A549 treated with GW870086 at 1 μM for 4 hours (cell line): ENCODE results near the gene PLD5. TPM values are rescaled to one million over a fixed set of nuclear protein-coding genes. Genes with fewer than 3 reads are reported as not detected.

ENCODE experiments used
- total RNA-seq: library from RNA; stranded (reverse); fragments of 200-300 nt; extraction: Qiagen RNA extraction; gene quantifications from 5 replicates; pipeline ENCODE4 v1.2.3, GENCODE V29; 2022; ENCODE audit warnings: low read depth

The PLD5 gene
- 1.5 to 2.8 TPM (median 1.7 TPM) in 5 replicates for total RNA-seq

DNA sequence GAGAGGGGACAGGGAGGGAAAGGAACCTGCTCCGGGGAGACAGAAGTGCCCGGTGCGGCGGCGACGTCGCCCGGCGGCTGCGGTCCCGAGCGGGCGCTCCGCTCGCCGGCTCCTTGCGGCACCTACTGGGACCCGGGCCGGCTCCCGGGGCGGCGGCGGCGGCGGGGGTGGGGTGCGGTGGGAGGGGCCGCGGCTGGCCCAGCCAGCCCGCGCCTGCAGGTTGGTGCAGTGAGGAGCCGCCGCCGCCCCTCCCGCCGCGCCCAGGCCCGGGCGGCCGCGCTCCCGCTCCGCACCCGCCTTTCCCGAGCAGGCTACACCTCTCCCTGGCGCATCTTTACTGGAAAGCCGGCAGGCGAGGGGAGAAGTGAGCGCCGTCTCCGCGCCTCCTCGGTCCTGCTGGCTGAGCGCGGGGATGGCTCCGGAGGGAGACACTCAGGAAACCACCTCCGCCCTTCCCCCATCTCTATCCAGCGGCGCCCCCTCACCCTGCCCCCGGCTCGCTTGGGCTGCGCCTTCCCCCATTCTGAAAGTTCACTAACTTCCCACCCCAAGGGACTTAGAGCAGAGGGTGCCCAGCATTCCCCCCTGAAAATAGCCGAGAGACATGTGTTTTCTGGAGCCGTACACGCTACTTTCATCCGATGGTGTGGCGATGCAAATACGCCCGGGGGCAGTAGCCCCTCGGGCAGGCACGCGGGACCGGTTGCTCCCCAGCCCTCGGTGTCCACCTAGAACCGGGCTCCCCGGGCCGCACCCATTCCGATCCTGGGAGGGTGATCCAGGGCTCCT lies at the start of gene PLD5:
Gene PLD5 (minus strand): TSS at position 127 of the 789 bp plus-strand sequence.

